HG03097 (cell line): Measurements from ENCODE around the gene ERCC2.

Experiments used
- ATAC-seq: cut with Tn5 transposase; IDR thresholded peaks from one replicate; pipeline ENCODE4 v1.9.1; 2021; ENCODE audit not compliant: unreplicated experiment, low FRiP score

The ERCC2 gene

DNA sequence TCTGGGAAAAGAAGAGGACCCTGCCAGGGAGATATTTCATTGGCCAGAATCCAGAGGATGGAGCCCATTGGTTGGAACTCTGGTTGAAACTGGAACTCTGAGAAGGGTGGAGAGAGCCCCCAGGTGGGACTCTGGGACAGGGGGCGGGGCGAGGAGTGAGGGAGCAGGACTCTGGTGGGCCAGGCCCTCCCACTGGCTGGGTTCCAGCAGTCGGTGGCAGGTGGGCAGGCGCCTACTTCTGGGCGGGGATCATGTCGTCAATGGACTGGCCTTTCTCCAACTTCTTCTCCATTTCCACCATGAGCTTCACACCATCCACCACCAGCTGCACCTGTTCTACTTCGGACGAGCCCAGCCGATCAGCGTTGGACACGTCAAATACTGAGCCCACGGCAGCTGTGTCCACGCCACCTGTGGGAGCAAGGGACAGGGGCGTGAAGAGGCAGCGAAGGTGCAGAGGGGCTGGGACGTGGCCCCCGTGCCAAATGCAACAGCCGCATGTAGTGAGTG is 63.8 kb downstream of the ERCC2 start:
- no peak for ATAC-seq

DNA sequence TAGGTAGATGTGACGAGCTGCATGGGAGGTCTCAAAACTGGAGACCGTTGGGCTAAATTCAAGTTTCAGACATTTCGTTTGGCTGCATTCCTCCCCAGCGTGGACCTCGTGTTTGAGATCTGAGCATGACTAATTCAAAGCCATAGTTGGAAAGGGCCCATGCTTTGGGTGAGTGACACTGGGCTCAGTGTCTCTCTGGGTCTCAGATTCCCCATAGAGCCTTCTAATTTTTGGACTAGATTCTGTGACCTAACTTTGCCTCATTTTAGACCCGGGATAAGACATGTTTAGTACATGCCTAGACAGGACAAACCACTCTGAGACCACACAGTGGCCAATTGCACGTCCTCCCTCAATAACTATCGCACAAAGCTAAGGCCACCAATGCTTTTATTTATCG is 64.3 kb downstream of the ERCC2 start:
- no peak for ATAC-seq

DNA sequence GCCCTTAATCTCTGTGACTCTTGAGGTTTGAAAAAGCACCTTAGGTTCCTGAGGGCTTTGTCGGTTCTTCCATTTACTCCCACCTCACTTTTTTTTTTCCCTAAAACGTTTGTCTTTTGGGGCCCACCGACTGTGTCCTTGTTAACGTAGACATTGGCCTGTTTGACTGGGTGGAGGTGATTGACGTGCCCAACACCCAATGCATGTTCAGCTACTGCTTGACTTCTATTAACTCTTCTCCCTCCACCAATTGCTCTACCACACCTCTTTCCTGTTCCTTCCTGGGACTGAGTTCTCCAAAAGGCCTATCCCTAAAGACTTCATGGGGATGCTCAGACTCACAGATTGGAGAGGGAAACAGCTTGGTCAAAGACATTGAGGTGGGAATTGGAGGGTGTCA is 65.0 kb downstream of the ERCC2 start:
- ATAC-seq, result no peak

DNA sequence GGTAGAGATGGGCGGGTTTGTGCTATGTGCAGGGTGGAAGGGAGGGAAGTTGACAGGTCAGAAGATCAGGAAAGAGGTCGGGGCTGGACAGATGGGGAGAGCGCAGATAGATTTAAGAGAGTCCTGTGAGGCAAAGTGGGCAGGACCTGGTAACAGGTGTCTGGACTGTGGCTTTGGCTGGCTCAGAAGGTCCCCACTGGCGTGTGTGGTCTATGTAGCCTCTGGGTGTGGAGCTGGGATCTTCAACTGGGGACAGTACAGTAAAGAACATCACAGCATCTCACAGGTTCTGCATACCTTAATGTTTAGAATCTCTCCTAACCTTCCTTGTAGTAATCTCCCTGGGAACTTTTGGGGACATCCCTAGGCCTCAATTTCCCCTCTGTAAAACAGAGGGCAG is 65.4 kb downstream of the ERCC2 start:
- ATAC-seq, result no peak

DNA sequence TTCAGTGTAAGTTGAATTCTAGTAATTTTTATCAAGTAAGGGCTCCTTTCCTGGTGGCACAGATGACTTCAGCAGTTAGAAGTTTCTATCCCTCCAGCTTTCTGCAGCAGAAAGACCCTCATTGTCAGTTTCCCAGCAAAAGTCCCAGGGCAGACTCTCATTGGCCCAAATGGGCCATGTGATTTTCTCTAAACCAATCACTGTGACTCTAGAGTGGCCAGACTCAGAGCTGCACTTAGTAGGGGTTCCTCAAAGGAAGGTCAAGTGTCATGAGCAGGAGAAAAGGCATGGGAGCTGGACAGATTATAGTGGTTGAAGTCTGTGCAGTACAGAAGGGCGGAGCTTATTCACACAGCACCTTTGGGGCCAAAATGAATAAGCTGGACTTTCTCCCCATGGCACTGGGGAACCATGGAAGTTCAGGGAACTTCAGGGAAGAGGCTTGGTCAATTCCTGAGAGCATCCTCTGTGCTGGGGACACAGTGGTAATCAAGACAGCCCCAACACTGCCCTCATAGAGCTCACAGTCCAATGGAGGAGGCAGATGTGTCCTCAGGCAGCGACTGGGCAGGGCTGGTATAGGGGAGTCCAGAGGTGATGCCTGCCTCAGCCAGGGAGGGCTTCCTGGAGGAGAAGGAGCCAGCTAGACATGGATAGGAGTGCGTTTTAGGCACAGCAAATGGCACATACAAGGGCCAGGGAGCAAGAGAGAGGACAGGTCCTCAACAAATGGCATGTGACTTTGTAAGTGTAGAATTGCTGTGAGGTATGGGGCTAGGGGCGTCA is 66.0 kb downstream of the ERCC2 start:
- no peak for ATAC-seq

DNA sequence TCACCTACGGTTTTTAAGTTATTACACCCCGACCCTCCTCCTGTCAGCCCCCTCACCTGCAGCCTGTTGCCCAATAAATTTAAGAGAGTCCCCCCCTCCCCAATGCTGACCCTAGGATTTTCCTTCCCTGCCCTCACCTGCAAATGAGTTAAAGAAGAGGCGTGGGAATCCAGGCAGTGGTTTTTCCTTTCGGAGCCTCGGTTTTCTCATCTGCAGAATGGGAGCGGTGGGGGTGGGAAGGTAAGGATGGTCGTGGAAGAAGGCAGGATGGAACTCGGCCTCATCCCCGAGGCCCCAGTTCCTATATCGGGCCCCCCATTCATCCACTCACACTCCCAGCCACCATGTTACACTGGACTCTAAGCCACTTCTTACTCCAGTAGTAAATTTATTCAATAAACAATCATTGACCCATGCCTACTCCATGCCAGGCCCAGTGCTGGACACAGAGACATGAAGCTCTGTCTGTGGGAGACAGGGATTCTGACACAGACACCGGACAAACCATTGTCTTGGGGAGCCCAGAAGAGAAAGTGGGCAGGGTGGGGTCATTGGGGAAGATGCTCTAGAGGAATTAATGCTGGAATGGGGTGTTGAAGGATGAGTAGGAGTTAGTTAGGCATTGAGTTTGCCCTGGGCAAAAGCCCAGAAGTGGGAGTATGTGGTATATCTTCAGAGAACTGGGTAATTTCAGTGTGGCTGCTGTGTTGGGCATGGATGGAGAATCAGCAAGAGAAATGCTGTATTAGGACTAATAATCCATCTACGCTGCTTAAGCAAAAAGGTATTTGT is 66.9 kb downstream of the ERCC2 start:
- no peak for ATAC-seq

DNA sequence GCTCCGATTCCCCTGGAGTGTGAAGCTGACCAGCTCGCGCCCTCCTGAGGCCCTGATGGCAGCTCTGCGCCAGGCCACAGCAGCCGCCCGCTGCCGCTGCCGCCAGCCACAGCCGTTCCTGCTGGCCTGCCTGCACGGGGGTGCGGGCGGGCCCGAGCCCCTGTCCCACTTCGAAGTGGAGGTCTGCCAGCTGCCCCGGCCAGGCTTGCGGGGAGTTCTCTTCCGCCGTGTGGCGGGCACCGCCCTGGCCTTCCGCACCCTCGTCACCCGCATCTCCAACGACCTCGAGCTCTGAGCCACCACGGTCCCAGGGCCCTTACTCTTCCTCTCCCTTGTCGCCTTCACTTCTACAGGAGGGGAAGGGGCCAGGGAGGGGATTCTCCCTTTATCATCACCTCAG is 68.0 kb downstream of the ERCC2 start:
- no peak for ATAC-seq
